Measurements from ENCODE around the gene B4GALT6. TPM values are rescaled to one million over a fixed set of nuclear protein-coding genes. Genes with fewer than 3 reads are reported as not detected.

B4GALT6 gene
- total RNA-seq, 4 donors from 2014 or later, result 2.5 to 3.6 (median 3.0) TPM

GRCh38 chr18:31583185-31583854, 101.1 kb downstream of the B4GALT6 start:
- no peak overlapping the region for H3K27ac ChIP-seq
- H3K4me1 ChIP-seq, result peaks cover 0 to 7% (median 0%) of the 10 kb centered on the region in 3 donors
- TF ChIP-seq CTCF (IDR thresholded peaks at IDR 0.05) (no peak), POLR2A (IDR thresholded peaks at IDR 0.05) (no peak)
- no peaks in the 10 kb centered on the region for H3K27me3 ChIP-seq
- intact Hi-C loops (cut with DNase I), result no loop called here
- no peaks in the 10 kb centered on the region for H3K9me3 ChIP-seq
- no peaks in the 10 kb centered on the region for H3K36me3 ChIP-seq
- H3K4me3 ChIP-seq, result no peak overlapping the region
- 90% methylated on average over 5 of the region's 5 CpGs for WGBS, 2 donors
- DNase-seq, result no peak

- TF ChIP-seq CTCF (IDR thresholded peaks at IDR 0.05) (no peak), POLR2A (IDR thresholded peaks at IDR 0.05) (no peak)
- no peak overlapping the region for H3K4me3 ChIP-seq
- no peaks in the 10 kb centered on the region for H3K9me3 ChIP-seq
- DNase-seq, result no peak
- peaks cover 0 to 7% (median 0%) of the 10 kb centered on the region in 3 donors for H3K4me1 ChIP-seq
- H3K27ac ChIP-seq, result no peak overlapping the region
- H3K36me3 ChIP-seq, result no peaks in the 10 kb centered on the region
- intact Hi-C loops (cut with DNase I), result no loop called here
- WGBS, 2 donors, result 12 to 44% methylated on average over 4 of the region's 4 CpGs
- H3K27me3 ChIP-seq, result no peaks in the 10 kb centered on the region
Measured at GRCh38 chr18:31581498-31582197, 102.7 kb downstream of the B4GALT6 start.

- no peaks in the 10 kb centered on the region for H3K9me3 ChIP-seq
- peaks cover 0 to 7% (median 0%) of the 10 kb centered on the region in 3 donors for H3K4me1 ChIP-seq
- no peaks in the 10 kb centered on the region for H3K27me3 ChIP-seq
- H3K27ac ChIP-seq, result no peak overlapping the region
- no peak overlapping the region for H3K4me3 ChIP-seq
- no peak for TF ChIP-seq POLR2A (IDR thresholded peaks at IDR 0.05)
- no peak for TF ChIP-seq CTCF (IDR thresholded peaks at IDR 0.05)
- no peak for DNase-seq
- no peaks in the 10 kb centered on the region for H3K36me3 ChIP-seq
- WGBS, 2 donors, result 78 to 91% methylated on average over 2 of the region's 2 CpGs
- intact Hi-C loops (cut with DNase I), result loop anchor here (10.0 kb wide), 1 partner anchor 245 kb away; no protein-coding TSS in a partner anchor
Measured at GRCh38 chr18:31579375-31579774, 105.0 kb downstream of the B4GALT6 start.

GRCh38 chr18:31578126-31578525, 106.3 kb downstream of the B4GALT6 start:
- no peak for DNase-seq
- intact Hi-C loops (cut with DNase I), result loop anchor here (10.0 kb wide), 1 partner anchor 247 kb away; no protein-coding TSS in a partner anchor
- Histone ChIP-seq H3K4me3 (no peak overlapping the region), H3K4me1 (peaks cover 0 to 7% (median 0%) of the 10 kb centered on the region in 3 donors), H3K27ac (no peak overlapping the region), H3K9me3 (no peaks in the 10 kb centered on the region), H3K36me3 (no peaks in the 10 kb centered on the region), H3K27me3 (no peaks in the 10 kb centered on the region)
- WGBS, 2 donors, result 95 to 98% methylated on average over 2 to 4 of the region's 4 CpGs
- TF ChIP-seq POLR2A (IDR thresholded peaks at IDR 0.05) (no peak), CTCF (IDR thresholded peaks at IDR 0.05) (no peak)

- H3K27ac ChIP-seq, result no peak overlapping the region
- no peaks in the 10 kb centered on the region for H3K9me3 ChIP-seq
- 68 to 86% methylated on average over 1 of the region's 1 CpG for WGBS, 2 donors
- peaks cover 0 to 7% (median 0%) of the 10 kb centered on the region in 3 donors for H3K4me1 ChIP-seq
- H3K27me3 ChIP-seq, result no peaks in the 10 kb centered on the region
- no peaks in the 10 kb centered on the region for H3K36me3 ChIP-seq
- intact Hi-C loops (cut with DNase I), result loop anchor here (10.0 kb wide), 1 partner anchor 248 kb away; no protein-coding TSS in a partner anchor
- no peak for DNase-seq
- no peak for TF ChIP-seq POLR2A (IDR thresholded peaks at IDR 0.05)
- TF ChIP-seq CTCF (IDR thresholded peaks at IDR 0.05), result no peak
- no peak overlapping the region for H3K4me3 ChIP-seq
Measured at GRCh38 chr18:31577195-31577594, 107.2 kb downstream of the B4GALT6 start.

Measured in esophagus squamous epithelium (tissue), 5 donors.